ENCODE results near the gene GRB2. TPM values are rescaled to one million over a fixed set of nuclear protein-coding genes. Genes with fewer than 3 reads are reported as not detected.

GRB2 gene
- total RNA-seq, 1 experiment from 2014 or later: 92.6 TPM

GRCh38 chr17:75352079-75352569 lies 53.4 kb downstream of the GRB2 start:
- H3K27ac Mint-ChIP-seq: peak overlapping the region; percentile 97
- peaks cover 53% of the 10 kb centered on the region for H3K4me1 Mint-ChIP-seq
- DNase-seq (ENCODE audit: low spot score) (peak; percentile 66), ATAC-seq (peak; percentile 94)
- H3K9me3 Mint-ChIP-seq: peaks cover 8% of the 10 kb centered on the region
- H3K36me3 Mint-ChIP-seq: peaks cover 8% of the 10 kb centered on the region
- peak overlapping the region; percentile 10; the same call in 1 of the 2 replicates for H3K4me3 Mint-ChIP-seq
- POLR2A ChIA-PET: interaction anchor here (0.9 to 1.1 kb wide), 3 partner anchors 10 to 43 kb away, joined by 3 to 9 read pairs (median 3); no protein-coding TSS in a partner anchor
- peak; percentile 31; the same call in 1 of the 2 replicates for TF ChIP-seq ZNF281 (CRISPR knock-in tag; IDR thresholded peaks at IDR 0.05)
- TF ChIP-seq ZNF671 (CRISPR knock-in tag; IDR thresholded peaks at IDR 0.05): no peak
- CTCF ChIA-PET: interaction anchor here (0.5 to 1.8 kb wide), 9 partner anchors 11 to 249 kb away, joined by 3 to 10 read pairs (median 3); partner anchors contain the start of genes MIF4GD and SLC25A19
- H3K27me3 Mint-ChIP-seq (ENCODE audit: low read depth): no peaks in the 10 kb centered on the region

GRCh38 chr17:75350706-75351105 lies 54.8 kb downstream of the GRB2 start:
- peak overlapping the region; percentile 93 for H3K27ac Mint-ChIP-seq
- peaks cover 59% of the 10 kb centered on the region for H3K4me1 Mint-ChIP-seq
- DNase-seq (ENCODE audit: low spot score): peak; percentile 55
- peaks cover 8% of the 10 kb centered on the region for H3K9me3 Mint-ChIP-seq
- POLR2A ChIA-PET: interaction anchor here (0.6 kb wide), 1 partner anchor 43 kb away, joined by 4 read pairs; no protein-coding TSS in a partner anchor
- peak overlapping the region; percentile 5 for H3K4me3 Mint-ChIP-seq
- no peaks in the 10 kb centered on the region for H3K27me3 Mint-ChIP-seq (ENCODE audit: low read depth)
- H3K36me3 Mint-ChIP-seq: peaks cover 8% of the 10 kb centered on the region
- peak; percentile 43 for ATAC-seq
- CTCF ChIA-PET: interaction anchor here (0.6 to 1.2 kb wide), 3 partner anchors 15 to 175 kb away, joined by 3 to 6 read pairs (median 3); partner anchors contain the start of gene LLGL2
- TF ChIP-seq NR2C2 (CRISPR knock-in tag; IDR thresholded peaks at IDR 0.05) (no peak), ATF1 (CRISPR knock-in tag; IDR thresholded peaks at IDR 0.05) (no peak), NFYB (CRISPR knock-in tag; conservative IDR thresholded peaks at IDR 0.05; ENCODE audit: low read depth) (no peak), SMAD4 (CRISPR knock-in tag; IDR thresholded peaks at IDR 0.05) (no peak), CREB1 (CRISPR knock-in tag; IDR thresholded peaks at IDR 0.05) (no peak), ZBTB43 (CRISPR knock-in tag; IDR thresholded peaks at IDR 0.05) (no peak), ELF4 (CRISPR knock-in tag; IDR thresholded peaks at IDR 0.05; ENCODE audit: low read depth) (no peak), ZNF423 (CRISPR knock-in tag; IDR thresholded peaks at IDR 0.05) (no peak), ZNF512 (CRISPR knock-in tag; IDR thresholded peaks at IDR 0.05; ENCODE audit: borderline replicate concordance) (no peak), ARID4B (CRISPR knock-in tag; IDR thresholded peaks at IDR 0.05; ENCODE audit: borderline replicate concordance) (no peak), CDX4 (CRISPR knock-in tag; IDR thresholded peaks at IDR 0.05; ENCODE audit: borderline replicate concordance) (no peak), GRHL2 (CRISPR knock-in tag; IDR thresholded peaks at IDR 0.05; ENCODE audit: insufficient replicate concordance, severe bottlenecking) (no peak), JAZF1 (CRISPR knock-in tag; IDR thresholded peaks at IDR 0.05) (no peak)
- TF ChIP-seq, protein P1, sequence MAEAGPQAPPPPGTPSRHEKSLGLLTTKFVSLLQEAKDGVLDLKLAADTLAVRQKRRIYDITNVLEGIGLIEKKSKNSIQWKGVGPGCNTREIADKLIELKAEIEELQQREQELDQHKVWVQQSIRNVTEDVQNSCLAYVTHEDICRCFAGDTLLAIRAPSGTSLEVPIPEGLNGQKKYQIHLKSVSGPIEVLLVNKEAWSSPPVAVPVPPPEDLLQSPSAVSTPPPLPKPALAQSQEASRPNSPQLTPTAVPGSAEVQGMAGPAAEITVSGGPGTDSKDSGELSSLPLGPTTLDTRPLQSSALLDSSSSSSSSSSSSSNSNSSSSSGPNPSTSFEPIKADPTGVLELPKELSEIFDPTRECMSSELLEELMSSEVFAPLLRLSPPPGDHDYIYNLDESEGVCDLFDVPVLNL (CRISPR knock-in tag; IDR thresholded peaks at IDR 0.05; ENCODE audit: borderline replicate concordance, low read depth): no peak
- TF ChIP-seq, protein P2, sequence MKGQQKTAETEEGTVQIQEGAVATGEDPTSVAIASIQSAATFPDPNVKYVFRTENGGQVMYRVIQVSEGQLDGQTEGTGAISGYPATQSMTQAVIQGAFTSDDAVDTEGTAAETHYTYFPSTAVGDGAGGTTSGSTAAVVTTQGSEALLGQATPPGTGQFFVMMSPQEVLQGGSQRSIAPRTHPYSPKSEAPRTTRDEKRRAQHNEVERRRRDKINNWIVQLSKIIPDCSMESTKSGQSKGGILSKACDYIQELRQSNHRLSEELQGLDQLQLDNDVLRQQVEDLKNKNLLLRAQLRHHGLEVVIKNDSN (CRISPR knock-in tag; IDR thresholded peaks at IDR 0.05): no peak
- TF ChIP-seq, protein P3, sequence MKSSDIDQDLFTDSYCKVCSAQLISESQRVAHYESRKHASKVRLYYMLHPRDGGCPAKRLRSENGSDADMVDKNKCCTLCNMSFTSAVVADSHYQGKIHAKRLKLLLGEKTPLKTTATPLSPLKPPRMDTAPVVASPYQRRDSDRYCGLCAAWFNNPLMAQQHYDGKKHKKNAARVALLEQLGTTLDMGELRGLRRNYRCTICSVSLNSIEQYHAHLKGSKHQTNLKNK (CRISPR knock-in tag; IDR thresholded peaks at IDR 0.05): no peak
